IPS-15b (cell line): ENCODE measurements around the gene GPR42.
"Not testable (repeated sequence)": the region's sequence is repeated elsewhere in the genome, so short reads cannot be mapped to it uniquely, and the experiment has no call there.

Experiments
- H3K27me3 ChIP-seq: one replicate; pipeline ENCODE4 v1.6.1; 2013; ENCODE audit warnings: low read length; ENCODE audit not compliant: control insufficient read depth, insufficient read depth
- H3K36me3 ChIP-seq: one replicate; pipeline ENCODE4 v1.6.1; 2013; ENCODE audit warnings: low read length; ENCODE audit not compliant: control insufficient read depth, insufficient read depth
- H3K4me1 ChIP-seq: one replicate; pipeline ENCODE4 v1.6.1; 2013; ENCODE audit warnings: mild to moderate bottlenecking, low read length; ENCODE audit not compliant: control insufficient read depth, insufficient read depth
- H3K4me3 ChIP-seq: one replicate; pipeline ENCODE4 v1.5.1; 2013; ENCODE audit warnings: low read depth, low read length
- H3K9ac ChIP-seq: one replicate; pipeline ENCODE4 v1.6.1; 2013; ENCODE audit warnings: low read depth, mild to moderate bottlenecking, low read length
- H3K9me3 ChIP-seq: one replicate; pipeline ENCODE4 v1.6.1; 2013; ENCODE audit warnings: mild to moderate bottlenecking, low read length; ENCODE audit not compliant: control insufficient read depth, insufficient read depth

The GPR42 gene

DNA sequence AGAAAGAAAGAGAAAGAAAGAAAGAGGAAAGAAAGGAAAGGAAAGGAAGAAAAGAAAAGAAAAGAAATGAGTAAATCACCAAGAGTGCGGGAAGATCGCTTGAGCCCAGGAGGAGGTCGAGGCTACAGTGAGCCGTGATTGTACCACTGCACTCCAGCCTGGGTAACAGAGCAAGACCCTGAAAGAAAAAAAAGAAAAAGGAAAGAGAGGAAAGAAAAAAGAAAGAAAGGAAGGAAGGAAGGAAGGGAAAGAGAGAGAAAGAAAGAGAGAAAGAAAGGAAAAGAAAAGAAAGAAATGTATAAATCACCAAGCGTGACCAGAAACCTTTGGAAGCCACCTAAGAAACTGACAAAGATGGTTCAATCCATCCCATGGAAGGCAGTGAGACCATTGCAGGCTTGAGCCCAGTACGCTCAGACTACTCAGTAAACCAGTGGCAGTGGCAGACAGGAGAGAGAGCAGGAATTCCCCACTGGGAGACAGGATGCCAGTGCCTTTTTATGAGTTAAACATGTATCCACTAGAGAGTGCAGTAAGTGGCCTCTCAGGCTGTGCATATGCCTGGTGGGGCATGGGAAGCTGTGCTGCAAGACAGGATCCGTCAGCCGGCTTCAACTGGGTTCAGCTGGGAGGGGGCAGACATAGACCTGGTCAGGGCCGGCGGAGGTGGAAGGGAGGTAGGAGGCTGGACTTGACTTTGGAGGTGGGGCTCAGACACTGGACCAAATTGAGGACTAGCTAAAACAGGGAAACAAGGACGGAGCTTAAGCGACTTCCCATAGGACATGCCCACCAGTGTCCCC lies 4.8 kb downstream of the GPR42 start:
- Histone ChIP-seq H3K4me1 (no peaks in the 10 kb centered on the region), H3K36me3 (no peaks in the 10 kb centered on the region)

DNA sequence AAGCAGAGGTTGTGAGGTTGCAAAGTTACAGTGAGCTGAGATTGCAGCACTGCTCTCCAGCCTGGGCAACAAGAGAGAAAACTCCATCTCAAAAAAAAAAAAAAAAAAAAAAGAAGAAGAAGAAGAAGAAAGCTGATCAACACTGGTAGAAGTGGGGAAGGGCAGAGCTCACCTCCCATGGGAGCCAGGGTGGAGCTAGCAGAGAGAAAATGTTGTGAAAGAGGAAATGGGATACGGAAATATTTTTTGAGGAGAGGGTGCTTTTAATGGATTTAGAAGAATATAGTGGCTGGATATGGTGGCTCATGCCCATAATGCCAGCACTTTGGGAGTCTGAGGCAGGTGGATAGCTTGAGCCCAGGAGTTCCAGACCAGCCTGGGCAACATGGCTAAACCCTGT lies 6.8 kb downstream of the GPR42 start:
- Histone ChIP-seq H3K9ac (no peak overlapping the region), H3K36me3 (no peaks in the 10 kb centered on the region)

More for the DNA sequence above, 4.8 kb downstream of the GPR42 start:
- Histone ChIP-seq H3K9ac (no peak overlapping the region), H3K4me3 (no peak overlapping the region), H3K27me3 (no peaks in the 10 kb centered on the region), H3K9me3 (no peaks in the 10 kb centered on the region)

DNA sequence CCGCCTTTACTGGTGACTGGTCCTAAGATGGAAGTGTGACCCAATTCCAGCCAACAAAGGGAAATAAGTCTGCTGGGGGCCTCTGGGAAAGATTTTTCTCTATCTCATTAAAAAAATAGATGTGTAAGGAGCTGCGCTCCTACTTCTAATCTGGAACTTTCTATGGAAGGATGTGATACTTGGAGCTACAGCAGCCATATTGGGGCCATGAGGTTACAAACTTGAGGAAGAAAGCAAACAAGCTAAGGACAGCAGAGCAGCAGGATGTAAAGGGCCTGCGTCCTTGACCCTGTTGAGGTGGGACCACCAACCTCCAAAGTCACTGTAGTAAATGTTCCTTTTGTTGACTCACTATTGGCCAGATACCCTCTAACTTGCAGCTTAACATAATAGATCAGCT lies 7.5 kb downstream of the GPR42 start:
- Histone ChIP-seq H3K27me3 (no peaks in the 10 kb centered on the region), H3K9me3 (no peaks in the 10 kb centered on the region), H3K4me3 (no peak overlapping the region), H3K36me3 (no peaks in the 10 kb centered on the region), H3K9ac (no peak overlapping the region), H3K4me1 (no peaks in the 10 kb centered on the region)

More for the DNA sequence above, 6.8 kb downstream of the GPR42 start:
- no peak overlapping the region for H3K4me3 ChIP-seq
- no peaks in the 10 kb centered on the region for H3K27me3 ChIP-seq
- H3K4me1 ChIP-seq = no peaks in the 10 kb centered on the region
- no peaks in the 10 kb centered on the region for H3K9me3 ChIP-seq

DNA sequence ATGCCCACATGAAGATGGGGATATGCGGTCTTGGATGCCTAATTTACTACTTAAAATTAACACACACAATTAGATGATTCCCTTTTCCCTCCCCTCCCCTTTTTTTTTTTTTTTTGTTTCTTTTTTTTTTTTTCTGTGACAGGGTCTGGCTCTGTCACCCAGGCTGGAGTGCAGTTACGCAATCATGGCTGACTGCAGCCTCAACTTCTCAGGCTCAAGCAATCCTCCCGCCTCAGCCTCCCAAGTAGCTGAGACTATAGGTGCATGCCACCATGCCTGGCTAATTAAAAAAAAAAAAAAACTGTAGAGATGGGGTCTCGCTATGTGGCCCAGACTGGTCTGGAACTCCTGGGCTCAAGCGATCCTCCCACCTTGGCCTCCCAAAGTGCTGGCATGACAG lies 8.7 kb downstream of the GPR42 start:
- H3K4me3 ChIP-seq, H3K4me1 ChIP-seq, H3K9me3 ChIP-seq, H3K27me3 ChIP-seq, H3K36me3 ChIP-seq, H3K9ac ChIP-seq: not testable (repeated sequence)

DNA sequence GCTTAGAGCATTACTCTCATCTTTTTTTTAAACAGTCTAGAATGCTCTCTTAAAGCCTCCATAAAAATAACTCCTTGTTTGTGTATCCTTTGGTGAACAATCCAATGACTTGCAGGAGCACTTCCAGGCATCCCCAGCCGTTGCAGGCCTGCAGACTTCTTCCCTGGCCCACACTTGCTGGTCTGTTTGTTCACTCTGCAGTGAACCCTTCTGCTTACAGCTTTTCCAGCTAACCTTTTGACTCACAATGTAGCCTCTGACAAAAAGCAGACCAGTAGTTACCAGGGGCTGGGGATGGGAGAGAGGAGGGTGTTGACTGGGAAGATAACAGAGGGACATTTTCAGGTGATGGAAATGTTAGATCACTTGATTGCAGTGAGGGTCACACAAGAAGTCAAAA lies 9.1 kb downstream of the GPR42 start:
- Histone ChIP-seq H3K4me1 (no peaks in the 10 kb centered on the region), H3K4me3 (no peak overlapping the region), H3K9ac (no peak overlapping the region), H3K9me3 (no peaks in the 10 kb centered on the region), H3K36me3 (no peaks in the 10 kb centered on the region), H3K27me3 (no peaks in the 10 kb centered on the region)

DNA sequence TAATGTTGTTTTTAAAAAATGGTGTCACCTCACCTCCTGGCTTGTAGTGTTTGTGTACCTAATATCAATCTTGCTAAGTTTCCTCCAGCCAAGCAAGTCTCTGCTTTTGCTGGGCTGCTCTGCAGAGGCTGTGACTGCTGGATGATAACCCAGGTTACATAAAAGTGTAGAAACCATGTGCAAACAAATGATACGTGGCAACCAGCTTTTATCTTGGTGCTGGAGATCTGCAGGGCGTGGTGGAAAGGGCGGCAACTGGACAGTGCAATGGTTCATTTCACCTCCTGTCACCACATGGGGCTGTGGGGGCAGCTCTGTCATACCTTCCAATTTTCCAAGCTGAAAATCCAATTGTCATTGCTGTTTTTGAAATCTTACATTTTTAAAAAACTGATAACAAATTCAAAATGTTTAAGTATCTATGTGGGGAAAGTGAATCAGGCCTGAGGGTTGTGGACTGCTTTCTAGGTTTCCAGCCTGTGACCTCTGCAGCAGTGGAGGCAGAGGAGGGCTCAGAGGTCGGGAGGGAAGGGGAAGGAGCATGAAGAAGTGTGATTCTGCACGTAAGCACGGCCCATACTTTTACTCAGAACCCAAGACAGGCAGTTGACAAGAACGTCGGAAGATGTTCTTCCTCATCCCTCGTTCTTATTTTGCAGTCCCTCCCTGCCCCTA lies 9.7 kb downstream of the GPR42 start:
- H3K4me1 ChIP-seq = no peaks in the 10 kb centered on the region
- no peaks in the 10 kb centered on the region for H3K27me3 ChIP-seq
- H3K9ac ChIP-seq = no peak overlapping the region
- no peaks in the 10 kb centered on the region for H3K9me3 ChIP-seq
- H3K36me3 ChIP-seq = no peaks in the 10 kb centered on the region
- no peak overlapping the region for H3K4me3 ChIP-seq

DNA sequence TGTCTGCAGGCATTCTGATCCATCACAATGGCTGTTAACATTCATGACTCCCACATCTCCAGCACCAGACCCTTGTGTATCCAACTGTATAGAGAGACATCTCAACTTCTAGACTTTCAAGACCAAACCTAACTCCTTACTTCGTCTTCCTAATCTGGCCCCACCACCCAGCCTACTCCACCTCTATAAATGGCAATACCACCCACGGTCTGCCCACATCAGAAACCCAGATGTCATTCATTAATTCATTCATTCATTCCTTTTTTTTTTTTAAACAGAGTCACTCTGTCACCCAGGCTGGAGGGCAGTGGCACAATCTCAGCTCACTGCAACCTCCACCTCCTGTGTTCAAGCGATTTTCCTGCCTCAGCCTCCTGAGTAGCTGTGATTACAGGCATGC lies 10.4 kb downstream of the GPR42 start:
- no peak overlapping the region for H3K4me3 ChIP-seq
- H3K9ac ChIP-seq = no peak overlapping the region
- H3K9me3 ChIP-seq = peaks cover 2% of the 10 kb centered on the region
- no peaks in the 10 kb centered on the region for H3K27me3 ChIP-seq
- H3K4me1 ChIP-seq = no peaks in the 10 kb centered on the region
- H3K36me3 ChIP-seq = no peaks in the 10 kb centered on the region

DNA sequence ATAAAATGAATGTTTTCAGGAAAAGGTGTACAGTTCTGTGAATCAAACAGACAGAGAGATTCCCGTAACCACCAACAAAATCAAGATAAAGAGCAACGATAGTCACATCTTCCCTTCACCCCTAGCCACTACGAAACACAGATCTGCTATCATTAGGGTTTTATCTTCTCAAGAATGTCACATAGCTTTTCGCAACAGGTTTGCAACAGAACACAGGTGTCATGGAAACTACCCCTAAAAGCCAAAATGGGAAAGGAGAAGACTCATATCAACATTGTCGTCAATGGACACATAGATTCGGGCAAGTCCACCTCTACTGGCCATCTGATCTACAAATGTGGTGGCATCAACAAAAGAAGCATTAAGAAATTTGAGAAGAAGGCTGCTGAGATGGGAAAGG lies 11.1 kb downstream of the GPR42 start:
- Histone ChIP-seq H3K27me3 (no peaks in the 10 kb centered on the region), H3K4me3 (no peak overlapping the region), H3K4me1 (no peaks in the 10 kb centered on the region), H3K9ac (no peak overlapping the region), H3K36me3 (no peaks in the 10 kb centered on the region), H3K9me3 (peaks cover 4% of the 10 kb centered on the region)

DNA sequence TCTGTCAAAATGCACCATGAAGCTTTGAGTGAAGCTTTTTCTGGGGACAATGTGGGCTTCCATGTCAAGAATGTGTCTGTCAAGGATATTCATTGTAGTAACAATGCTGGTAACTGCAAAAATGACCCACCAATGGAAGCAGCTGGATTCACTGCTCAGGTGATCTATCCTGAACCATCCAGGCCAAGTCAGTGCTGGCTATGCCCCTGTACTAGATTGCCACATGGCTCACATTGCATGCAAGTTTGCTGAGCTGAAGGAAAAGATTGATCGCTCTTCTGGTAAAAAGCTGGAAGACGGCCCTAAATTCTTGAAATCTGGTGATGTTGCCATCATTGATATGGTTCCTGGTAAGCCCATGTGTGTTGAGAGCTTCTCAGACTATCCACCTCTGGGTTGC lies 12.7 kb downstream of the GPR42 start:
- H3K4me3 ChIP-seq = no peak overlapping the region
- no peaks in the 10 kb centered on the region for H3K27me3 ChIP-seq
- H3K4me1 ChIP-seq = no peaks in the 10 kb centered on the region
- peaks cover 7% of the 10 kb centered on the region for H3K9me3 ChIP-seq
- H3K36me3 ChIP-seq = no peaks in the 10 kb centered on the region
- no peak overlapping the region for H3K9ac ChIP-seq

DNA sequence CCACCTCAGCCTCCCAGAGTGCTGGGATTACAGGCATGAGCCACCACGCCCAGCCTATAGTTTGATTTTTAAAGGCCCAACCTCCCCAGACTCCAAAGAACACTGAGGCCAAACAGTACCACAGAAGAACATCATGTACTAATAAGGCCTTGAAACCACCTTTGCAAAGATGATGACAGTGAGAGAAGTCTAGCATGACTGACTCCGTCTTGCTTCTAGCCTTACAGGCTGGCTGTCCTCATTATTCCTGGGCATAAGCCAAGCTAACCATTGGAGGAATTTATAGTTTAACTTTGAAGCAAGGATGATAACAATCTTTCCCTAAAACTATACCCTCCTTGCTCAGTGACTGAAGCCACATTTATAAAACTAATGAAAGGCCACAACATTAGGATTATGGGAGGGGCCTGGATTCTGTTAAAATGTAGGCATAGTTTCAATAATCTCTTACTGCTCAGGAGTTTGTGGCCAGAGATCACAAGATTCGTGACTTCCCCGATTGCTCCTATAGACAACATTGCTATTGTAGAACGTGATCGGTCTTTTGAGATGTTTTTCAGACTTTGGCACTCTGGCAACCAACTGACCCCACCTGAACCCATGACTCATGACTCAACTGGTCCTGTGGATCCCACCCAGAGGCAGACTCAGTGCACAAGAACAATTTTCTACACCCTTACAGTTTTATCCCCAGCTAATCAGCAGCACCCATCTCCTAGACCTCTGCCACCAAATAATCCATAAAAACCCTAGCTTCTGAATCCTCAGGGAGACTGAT lies 17.6 kb downstream of the GPR42 start:
- H3K36me3 ChIP-seq = no peaks in the 10 kb centered on the region
- H3K9ac ChIP-seq = no peak overlapping the region
- peaks cover 7% of the 10 kb centered on the region for H3K9me3 ChIP-seq
- no peaks in the 10 kb centered on the region for H3K27me3 ChIP-seq
- H3K4me1 ChIP-seq = no peaks in the 10 kb centered on the region
- no peak overlapping the region for H3K4me3 ChIP-seq

DNA sequence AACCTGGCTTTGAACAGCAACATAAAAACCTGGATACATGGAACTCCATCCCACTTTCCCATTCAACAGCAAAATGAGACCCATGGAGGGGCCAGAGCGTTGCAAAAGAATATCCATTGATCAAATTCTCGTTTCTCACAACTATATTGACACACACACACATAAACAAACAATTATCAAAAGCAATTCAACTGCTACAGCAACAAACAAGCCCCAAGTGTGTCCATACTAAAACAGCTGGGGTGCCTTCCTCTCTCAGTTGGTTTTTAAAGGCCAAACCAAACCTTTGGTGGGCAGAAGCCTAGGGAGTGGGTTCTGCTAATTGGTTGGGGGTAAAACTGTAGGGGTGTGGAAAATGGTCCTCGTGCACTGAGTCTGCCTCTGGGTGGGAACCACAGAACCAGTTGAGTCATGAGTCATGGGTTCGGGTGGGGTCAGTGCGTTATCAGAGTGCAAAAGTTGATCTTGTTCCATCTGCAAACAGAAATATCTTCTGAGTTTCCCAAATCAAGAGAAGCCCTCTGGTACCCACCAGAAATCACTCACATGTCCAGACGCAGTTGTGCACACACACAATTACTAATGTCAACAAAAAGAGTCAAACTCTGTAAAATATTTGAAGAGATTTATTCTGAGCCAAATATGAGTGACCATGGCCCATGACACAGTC lies 18.5 kb downstream of the GPR42 start:
- Histone ChIP-seq H3K36me3 (no peaks in the 10 kb centered on the region), H3K4me3 (no peak overlapping the region), H3K4me1 (no peaks in the 10 kb centered on the region), H3K9me3 (peaks cover 7% of the 10 kb centered on the region), H3K9ac (no peak overlapping the region), H3K27me3 (no peaks in the 10 kb centered on the region)
